ENCODE measurements around the gene GNG3.
"Not testable (repeated sequence)": the region's sequence is repeated elsewhere in the genome, so short reads cannot be mapped to it uniquely, and the experiment has no call there.

GNG3 gene

GRCh38 chr11:62707277-62707861 is at the start of gene GNG3, which contains the start of gene BSCL2:
TSS of gene GNG3 (plus strand) at chr11:62707676. CDS start at chr11:62708296, 620 bp downstream.
TSS of gene BSCL2 (minus strand) at chr11:62707424. CDS start at chr11:62707195, 229 bp downstream.
- no peak for DNase-seq (ENCODE audit: low read depth)

DNA sequence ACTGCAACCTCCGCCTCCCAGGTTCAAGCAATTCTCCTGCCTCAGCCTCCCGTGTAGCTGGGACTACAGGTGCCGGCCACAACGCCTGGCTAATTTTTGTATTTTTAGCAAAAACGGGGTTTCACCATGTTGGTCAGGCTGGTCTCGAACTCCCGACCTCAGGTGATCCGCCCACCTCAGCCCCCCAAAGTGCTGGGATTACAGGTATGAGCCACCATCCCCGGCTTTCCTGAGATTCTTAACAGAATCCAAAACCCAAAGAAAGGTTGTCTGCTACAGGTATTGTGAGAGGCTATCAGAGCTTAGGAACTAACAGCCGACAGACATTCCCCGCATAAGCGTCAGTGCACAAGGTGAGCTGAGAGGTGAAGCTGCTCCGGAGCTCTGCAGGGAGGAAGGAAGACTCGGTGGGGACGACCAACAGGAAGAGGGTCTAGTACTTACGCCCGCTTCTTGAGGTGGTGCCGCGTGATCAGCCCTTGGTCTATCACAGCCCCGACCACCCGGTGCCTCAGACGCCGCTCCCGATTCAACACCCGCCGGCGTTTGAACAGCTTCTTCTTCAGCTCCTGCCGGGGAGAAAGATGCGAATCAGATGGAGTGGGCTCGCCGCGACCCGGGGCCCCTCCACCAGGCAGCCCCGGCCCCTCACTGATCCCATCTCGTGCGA is 42.9 kb upstream of the GNG3 start:
- no peak for DNase-seq (ENCODE audit: low read depth)

- peak; percentile 92 for DNase-seq (ENCODE audit: low read depth)
These were observed 42.3 kb upstream of the GNG3 start, which contains the start of the genes C11orf98 and CSKMT for GRCh38 chr11:62665075-62665598. TSS of gene C11orf98 (minus strand) at chr11:62665210. CDS start at chr11:62665169, 41 bp downstream. TSS of gene CSKMT (plus strand) at chr11:62665312. CDS start at chr11:62665880, 568 bp downstream.

DNA sequence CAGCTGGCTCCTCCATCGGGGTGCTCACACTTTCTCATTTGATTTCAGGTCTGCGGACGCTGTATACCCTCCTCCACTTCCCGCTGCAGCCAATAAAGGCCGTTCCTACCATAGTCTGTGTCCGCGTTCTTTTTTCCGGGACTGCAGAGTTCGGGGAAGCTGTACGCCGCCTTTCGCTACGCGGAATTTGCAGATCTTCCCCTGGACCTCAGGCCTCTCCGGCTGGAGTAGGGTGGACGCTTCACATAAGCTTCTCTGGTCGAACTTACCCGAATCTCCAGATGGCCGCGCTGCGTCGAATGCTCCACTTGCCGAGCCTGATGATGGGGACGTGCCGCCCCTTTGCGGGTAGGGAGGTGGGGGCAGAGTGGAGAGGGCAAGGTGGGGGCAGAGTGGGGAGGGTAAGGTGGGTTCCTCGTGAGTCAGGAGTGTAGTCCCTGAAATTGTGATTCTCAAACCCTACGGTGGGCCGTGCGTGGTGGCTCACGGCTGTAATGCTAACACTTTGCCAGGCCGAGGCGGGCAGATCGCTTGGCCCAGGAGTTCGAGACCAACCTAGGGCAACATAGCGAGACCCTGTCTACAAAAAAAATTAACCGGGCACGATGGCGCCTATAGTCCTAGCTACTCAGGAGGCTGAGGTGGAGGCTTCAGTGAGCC is 41.7 kb upstream of the GNG3 start:
- DNase-seq (ENCODE audit: low read depth) = peak; percentile 65

DNA sequence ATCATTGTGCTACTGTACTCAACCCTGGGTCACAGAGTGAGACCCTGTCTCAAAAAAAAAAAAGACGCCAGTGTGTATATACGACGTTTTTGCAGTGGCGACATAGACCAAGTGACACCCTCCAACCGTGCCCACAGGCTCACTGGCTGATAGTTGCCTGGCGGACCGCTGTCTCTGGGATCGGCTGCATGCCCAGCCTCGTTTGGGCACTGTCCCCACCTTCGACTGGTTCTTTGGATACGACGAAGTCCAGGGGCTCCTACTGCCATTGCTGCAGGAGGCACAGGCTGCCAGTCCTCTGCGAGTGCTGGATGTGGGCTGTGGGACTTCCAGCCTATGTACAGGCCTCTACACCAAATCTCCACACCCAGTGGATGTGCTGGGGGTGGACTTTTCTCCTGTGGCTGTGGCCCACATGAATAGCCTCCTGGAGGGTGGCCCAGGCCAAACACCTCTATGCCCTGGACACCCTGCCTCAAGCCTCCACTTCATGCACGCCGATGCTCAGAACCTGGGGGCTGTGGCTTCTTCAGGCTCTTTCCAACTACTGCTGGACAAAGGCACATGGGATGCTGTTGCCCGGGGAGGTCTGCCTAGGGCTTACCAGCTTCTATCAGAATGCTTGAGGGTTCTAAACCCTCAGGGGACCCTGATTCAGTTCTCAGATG is 41.1 kb upstream of the GNG3 start:
- no peak for DNase-seq (ENCODE audit: low read depth)

DNA sequence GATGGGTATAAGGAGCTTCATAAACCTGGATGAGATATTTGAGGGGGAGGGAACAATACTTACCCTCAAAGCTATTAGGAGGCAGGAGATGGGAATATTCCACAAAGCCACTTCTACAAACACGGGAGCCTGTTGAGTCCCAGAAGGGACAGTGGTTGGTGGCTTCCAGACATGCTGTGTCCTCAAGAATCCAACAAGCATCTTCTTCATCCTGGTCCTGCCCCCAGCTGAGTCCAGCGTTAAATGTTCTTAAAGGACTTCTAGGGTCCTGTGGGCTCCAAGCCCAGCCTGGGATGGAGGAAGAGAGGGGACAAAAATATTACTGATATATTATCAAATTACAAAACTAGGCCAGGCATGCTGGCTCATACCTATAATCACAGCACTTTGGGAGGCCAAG is 40.0 kb upstream of the GNG3 start:
- no peak for DNase-seq (ENCODE audit: low read depth)

GRCh38 chr11:62669420-62670161 is 37.9 kb upstream of the GNG3 start:
- peak; percentile 12 for DNase-seq (ENCODE audit: low read depth)

DNA sequence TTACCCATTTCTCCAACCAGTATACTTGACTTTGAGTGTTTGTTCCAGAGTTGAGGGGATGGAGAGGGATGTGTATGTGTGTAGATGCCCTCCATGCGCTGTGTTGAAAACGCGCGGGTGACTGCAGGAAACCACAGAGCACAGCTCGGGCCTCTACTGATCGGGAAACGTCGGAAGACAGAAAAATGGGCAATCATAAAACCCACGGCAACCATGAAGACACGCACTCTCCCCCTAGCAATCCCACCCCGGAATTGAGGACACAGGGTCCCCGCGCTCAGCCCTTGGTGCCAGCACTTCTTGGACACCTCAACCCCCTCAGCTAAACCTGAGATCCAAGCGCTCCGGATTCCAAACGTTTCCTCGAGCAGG is 36.3 kb upstream of the GNG3 start:
- DNase-seq (ENCODE audit: low read depth) = no peak

GRCh38 chr11:62671608-62672389 is 35.7 kb upstream of the GNG3 start, which contains the start of the genes LBHD1 and UQCC3:
TSS of gene LBHD1 (minus strand) at chr11:62672267. CDS start at chr11:62670031, 2,236 bp downstream.
TSS of gene UQCC3 (plus strand) at chr11:62671673. CDS start at chr11:62671746, 73 bp downstream.
- DNase-seq (ENCODE audit: low read depth) = peak; percentile 82

GRCh38 chr11:62673196-62673525 is 34.3 kb upstream of the GNG3 start:
- DNase-seq (ENCODE audit: low read depth) = no peak

GRCh38 chr11:62675415-62675814 is 32.1 kb upstream of the GNG3 start:
- not testable (repeated sequence) for DNase-seq (ENCODE audit: low read depth)

DNA sequence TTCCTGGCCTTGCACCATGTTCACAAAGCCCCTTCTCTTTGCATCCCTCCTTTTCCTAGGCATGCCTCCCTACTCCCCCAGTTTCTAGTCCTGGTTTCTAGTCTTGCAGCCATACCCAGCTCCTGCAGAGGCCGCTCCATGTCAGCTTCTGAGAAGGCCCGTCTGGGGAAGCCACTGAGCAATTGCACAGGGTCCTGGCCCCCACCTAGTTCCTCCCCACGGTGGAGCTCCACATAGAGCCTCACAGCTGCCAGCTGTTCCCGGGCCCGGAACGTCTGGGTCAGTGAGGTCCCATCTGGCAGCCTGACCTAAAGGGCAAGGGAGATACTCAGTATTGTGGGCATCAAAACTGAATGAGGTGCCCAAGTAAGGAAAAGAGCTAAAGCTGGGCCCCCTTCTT is 30.8 kb upstream of the GNG3 start:
- DNase-seq (ENCODE audit: low read depth) = no peak

GRCh38 chr11:62677156-62677555 is 30.3 kb upstream of the GNG3 start:
- DNase-seq (ENCODE audit: low read depth) = no peak

GRCh38 chr11:62677714-62678113 is 29.8 kb upstream of the GNG3 start:
- no peak for DNase-seq (ENCODE audit: low read depth)

- DNase-seq (ENCODE audit: low read depth) = no peak
These were observed 29.1 kb upstream of the GNG3 start for GRCh38 chr11:62678433-62678769.

GRCh38 chr11:62678770-62679696 is 28.4 kb upstream of the GNG3 start, which contains the start of gene UBXN1:
TSS of gene UBXN1 (minus strand) at chr11:62679073. CDS start at chr11:62678923, 150 bp downstream.
- peak; percentile 88 for DNase-seq (ENCODE audit: low read depth)

DNA sequence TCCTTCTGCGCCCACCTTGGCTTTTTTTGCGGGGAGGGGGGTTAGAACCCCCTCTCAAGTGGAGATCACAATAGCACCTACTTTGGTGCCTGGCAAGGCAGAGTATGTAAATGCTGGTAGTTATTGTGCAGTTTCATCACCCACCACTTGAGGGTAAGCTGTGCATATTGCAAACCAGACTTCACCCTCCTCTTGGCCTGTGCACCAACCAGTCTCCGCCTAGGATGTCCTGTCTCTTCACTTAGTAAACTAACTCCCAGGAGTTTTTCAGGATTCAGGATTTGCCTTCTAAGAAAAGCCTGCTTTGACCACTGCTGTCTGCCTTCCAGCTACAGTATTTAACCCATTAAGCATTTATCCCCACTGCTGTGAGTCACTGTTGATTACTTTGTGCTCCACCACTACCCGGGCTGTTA is 26.6 kb upstream of the GNG3 start:
- peak; percentile 84 for DNase-seq (ENCODE audit: low read depth)

DNA sequence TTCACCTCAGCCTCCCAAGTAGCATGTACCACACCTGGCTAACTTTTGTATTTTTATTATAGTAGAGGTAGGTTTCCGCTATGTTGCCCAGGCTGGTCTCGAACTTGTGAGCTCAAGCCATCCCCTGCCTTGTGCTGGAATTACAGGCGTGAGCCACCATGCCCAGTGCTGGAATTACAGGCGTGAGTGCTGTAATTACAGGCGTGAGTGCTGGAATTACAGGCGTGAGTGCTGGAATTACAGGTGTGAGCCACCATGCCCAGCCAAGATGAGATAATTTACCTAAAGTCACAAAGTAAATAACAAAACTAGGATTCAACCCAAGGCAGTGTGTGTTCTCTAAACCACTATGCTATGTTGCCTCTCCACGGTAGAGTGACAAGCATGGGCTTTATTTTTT is 25.0 kb upstream of the GNG3 start:
- DNase-seq (ENCODE audit: low read depth) = no peak
